Skeletal muscle satellite cell (primary cell): Measurements from ENCODE around the gene UNC5B.

Experiments
- H3K27me3 ChIP-seq: 2 replicates; pipeline ENCODE4 v1.7.0; 2013; ENCODE audit warnings: low read length; ENCODE audit not compliant: control insufficient read depth, insufficient read depth
- H3K36me3 ChIP-seq: 2 replicates; pipeline ENCODE4 v1.7.0; 2013; ENCODE audit warnings: mild to moderate bottlenecking, control low read depth, low read length; ENCODE audit not compliant: insufficient read depth
- H3K4me1 ChIP-seq: 2 replicates; pipeline ENCODE4 v1.7.0; 2013; ENCODE audit warnings: low read length; ENCODE audit not compliant: control insufficient read depth, insufficient read depth
- H3K4me2 ChIP-seq: 2 replicates; pipeline ENCODE4 v1.7.0; 2013; ENCODE audit warnings: mild to moderate bottlenecking, low read length
- H3K4me3 ChIP-seq: 2 replicates; pipeline ENCODE4 v1.7.0; 2013; ENCODE audit warnings: low read length
- H3K9ac ChIP-seq: 2 replicates; pipeline ENCODE4 v1.7.0; 2013; ENCODE audit warnings: mild to moderate bottlenecking, low read depth, low read length, moderate library complexity
- H3K9me3 ChIP-seq: replicated peaks from 2 replicates; pipeline ENCODE4 v1.7.0; 2013; ENCODE audit warnings: mild to moderate bottlenecking, control low read depth, low read length

UNC5B gene

GRCh38 chr10:71260622-71261325, 48.4 kb downstream of the UNC5B start:
- Histone ChIP-seq H3K4me1 (peaks cover 40% of the 10 kb centered on the region), H3K9ac (peak overlapping the region; percentile 70), H3K4me2 (peak overlapping the region; percentile 79), H3K27me3 (no peaks in the 10 kb centered on the region), H3K4me3 (peak overlapping the region; percentile 41), H3K36me3 (no peaks in the 10 kb centered on the region), H3K9me3 (no peaks in the 10 kb centered on the region)

DNA sequence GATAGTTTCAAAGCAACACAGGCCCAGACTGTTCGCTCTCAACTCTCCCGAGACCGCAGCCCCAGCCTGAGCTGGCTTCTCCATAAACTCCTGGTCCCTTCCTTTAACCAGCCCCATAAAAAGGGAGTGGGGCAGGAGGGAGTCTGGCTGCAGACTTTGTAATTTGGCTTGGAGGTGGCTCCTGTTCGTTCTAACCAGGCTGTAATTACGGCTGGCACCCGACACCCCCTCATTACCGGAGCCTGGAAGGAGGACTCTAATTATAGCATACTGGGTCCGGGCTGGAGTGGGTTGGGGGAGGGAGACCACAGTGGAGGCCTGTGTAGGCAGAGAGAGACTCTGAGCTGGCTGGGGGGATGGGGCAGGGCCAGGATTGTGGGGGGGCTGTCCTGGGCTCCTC, 49.7 kb downstream of the UNC5B start:
- no peak overlapping the region for H3K9ac ChIP-seq
- no peaks in the 10 kb centered on the region for H3K27me3 ChIP-seq
- no peak overlapping the region for H3K4me2 ChIP-seq
- no peaks in the 10 kb centered on the region for H3K36me3 ChIP-seq
- H3K4me3 ChIP-seq = no peak overlapping the region
- no peaks in the 10 kb centered on the region for H3K9me3 ChIP-seq
- peaks cover 41% of the 10 kb centered on the region for H3K4me1 ChIP-seq

- H3K4me3 ChIP-seq = no peak overlapping the region
- no peaks in the 10 kb centered on the region for H3K9me3 ChIP-seq
- no peak overlapping the region for H3K4me2 ChIP-seq
- H3K36me3 ChIP-seq = no peaks in the 10 kb centered on the region
- H3K27me3 ChIP-seq = no peaks in the 10 kb centered on the region
- H3K9ac ChIP-seq = no peak overlapping the region
- peaks cover 41% of the 10 kb centered on the region for H3K4me1 ChIP-seq
Measured at GRCh38 chr10:71262817-71263216, 50.4 kb downstream of the UNC5B start.

GRCh38 chr10:71263376-71263775, 51.0 kb downstream of the UNC5B start:
- no peak overlapping the region for H3K4me3 ChIP-seq
- no peaks in the 10 kb centered on the region for H3K27me3 ChIP-seq
- no peak overlapping the region for H3K4me2 ChIP-seq
- no peaks in the 10 kb centered on the region for H3K36me3 ChIP-seq
- H3K9ac ChIP-seq = no peak overlapping the region
- peaks cover 41% of the 10 kb centered on the region for H3K4me1 ChIP-seq
- no peaks in the 10 kb centered on the region for H3K9me3 ChIP-seq

GRCh38 chr10:71264345-71265200, 52.2 kb downstream of the UNC5B start:
- H3K9ac ChIP-seq = no peak overlapping the region
- H3K27me3 ChIP-seq = no peaks in the 10 kb centered on the region
- peaks cover 44% of the 10 kb centered on the region for H3K4me1 ChIP-seq
- no peak overlapping the region for H3K4me2 ChIP-seq
- H3K4me3 ChIP-seq = no peak overlapping the region
- no peaks in the 10 kb centered on the region for H3K9me3 ChIP-seq
- no peaks in the 10 kb centered on the region for H3K36me3 ChIP-seq

DNA sequence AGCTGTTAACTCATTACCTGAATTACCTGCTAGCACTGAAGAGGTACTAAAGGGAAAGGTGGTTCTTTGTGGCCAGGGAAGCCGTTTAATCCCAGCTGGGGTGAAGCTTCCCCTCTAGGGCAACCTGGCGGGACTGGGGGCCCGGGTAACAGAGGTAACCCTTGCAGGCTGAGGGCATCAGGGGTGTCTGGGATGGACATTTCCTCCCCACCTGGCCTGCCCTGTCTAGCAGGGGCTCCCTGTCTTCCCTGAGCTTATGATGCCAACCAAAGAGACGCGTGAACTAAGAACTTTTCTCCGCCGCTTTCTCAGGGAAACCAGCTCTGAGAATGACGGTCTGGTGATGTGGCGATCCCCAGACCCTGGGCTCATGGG, 52.8 kb downstream of the UNC5B start:
- Histone ChIP-seq H3K27me3 (no peaks in the 10 kb centered on the region), H3K36me3 (no peaks in the 10 kb centered on the region), H3K4me2 (no peak overlapping the region), H3K9me3 (no peaks in the 10 kb centered on the region), H3K4me1 (peaks cover 41% of the 10 kb centered on the region), H3K9ac (no peak overlapping the region), H3K4me3 (no peak overlapping the region)

DNA sequence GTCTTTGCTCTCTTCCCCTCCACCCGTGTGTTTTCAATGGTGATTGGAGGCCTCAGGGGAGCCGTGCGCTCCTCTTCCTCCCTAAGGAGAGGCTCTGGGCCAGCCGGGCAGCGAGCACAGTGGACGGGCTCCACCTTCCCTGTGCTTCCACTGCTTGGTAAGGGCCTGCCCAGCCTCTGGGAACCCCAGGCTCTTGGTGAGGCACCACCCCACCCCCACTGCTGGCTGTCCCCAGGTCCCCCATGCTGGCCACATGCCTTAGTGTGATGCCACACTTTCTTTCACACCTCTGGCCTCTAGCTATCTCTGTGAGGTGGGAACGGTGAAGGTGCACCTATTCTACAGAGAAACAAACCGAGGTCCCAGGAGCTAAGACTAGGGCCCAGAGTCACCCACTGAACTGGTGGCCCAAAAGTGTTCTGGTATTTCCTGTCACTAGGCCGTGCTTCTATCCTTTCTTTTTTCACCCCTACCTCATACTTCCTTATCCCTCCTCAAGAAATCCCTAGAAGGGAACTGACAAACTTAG, 53.3 kb downstream of the UNC5B start:
- no peak overlapping the region for H3K9ac ChIP-seq
- H3K4me3 ChIP-seq = no peak overlapping the region
- no peaks in the 10 kb centered on the region for H3K27me3 ChIP-seq
- no peaks in the 10 kb centered on the region for H3K9me3 ChIP-seq
- peaks cover 41% of the 10 kb centered on the region for H3K4me1 ChIP-seq
- H3K4me2 ChIP-seq = no peak overlapping the region
- no peaks in the 10 kb centered on the region for H3K36me3 ChIP-seq

- Histone ChIP-seq H3K4me3 (no peak overlapping the region), H3K36me3 (no peaks in the 10 kb centered on the region), H3K9me3 (no peaks in the 10 kb centered on the region), H3K9ac (peak overlapping the region; percentile 25), H3K4me1 (peaks cover 35% of the 10 kb centered on the region), H3K4me2 (peak overlapping the region; percentile 12), H3K27me3 (no peaks in the 10 kb centered on the region)
Measured at GRCh38 chr10:71266147-71266917, 54.0 kb downstream of the UNC5B start.

- peak overlapping the region; percentile 25 for H3K9ac ChIP-seq
- peaks cover 37% of the 10 kb centered on the region for H3K4me1 ChIP-seq
Measured at GRCh38 chr10:71266918-71267442, 54.6 kb downstream of the UNC5B start.

DNA sequence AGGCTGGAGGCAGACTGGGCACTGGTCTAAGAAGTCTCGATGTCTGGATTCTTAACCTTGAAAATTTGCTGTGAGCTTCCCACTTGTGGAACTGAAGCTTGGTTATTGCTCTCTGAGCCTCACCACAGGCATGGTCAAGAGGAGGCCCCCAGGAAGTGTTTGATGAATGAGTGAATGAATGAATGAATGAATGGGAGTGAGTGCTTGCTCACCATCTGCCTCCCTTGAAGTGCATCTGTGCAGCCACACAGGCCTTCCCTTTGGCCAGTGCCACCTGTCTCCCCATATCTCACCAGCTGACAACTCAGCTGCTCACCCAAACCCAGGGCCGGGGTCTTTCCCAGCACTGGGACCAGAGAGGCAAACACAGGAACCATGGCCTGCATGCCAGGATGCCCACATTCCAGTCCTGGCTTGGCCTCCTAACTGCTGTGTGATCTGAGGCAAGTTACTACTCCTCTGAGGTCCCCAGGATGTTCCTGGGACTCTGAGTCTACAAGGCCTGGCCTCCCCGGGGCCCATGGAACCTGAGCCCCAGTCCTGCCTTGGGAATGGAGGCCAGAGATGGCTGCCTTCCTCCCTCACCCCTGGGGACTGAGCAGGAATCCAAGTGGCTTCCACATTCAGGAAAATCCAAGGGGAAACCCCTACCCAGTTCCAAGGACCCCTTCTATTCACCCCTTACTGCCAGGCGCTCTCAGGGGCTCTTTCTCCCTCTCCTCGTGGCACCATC, 55.3 kb downstream of the UNC5B start:
- H3K4me3 ChIP-seq = no peak overlapping the region
- no peak overlapping the region for H3K9ac ChIP-seq
- no peaks in the 10 kb centered on the region for H3K9me3 ChIP-seq
- no peaks in the 10 kb centered on the region for H3K27me3 ChIP-seq
- no peak overlapping the region for H3K4me2 ChIP-seq
- peaks cover 44% of the 10 kb centered on the region for H3K4me1 ChIP-seq
- H3K36me3 ChIP-seq = no peaks in the 10 kb centered on the region

More at GRCh38 chr10:71266918-71267442, 54.6 kb downstream of the UNC5B start:
- Histone ChIP-seq H3K4me3 (no peak overlapping the region), H3K36me3 (no peaks in the 10 kb centered on the region), H3K4me2 (no peak overlapping the region), H3K9me3 (no peaks in the 10 kb centered on the region), H3K27me3 (no peaks in the 10 kb centered on the region)
